Activated T-cell treated with anti-CD3 and anti-CD28 coated beads, Interleukin-2, amount 50 U/mL, for 72 hours (primary cell): ENCODE data around the gene INMT. TPM values are rescaled to one million over a fixed set of nuclear protein-coding genes. Genes with fewer than 3 reads are reported as not detected.

ENCODE experiments used
- ATAC-seq, 2 donors: fragments of 150-1000 bp; cut with Tn5 transposase; replicated peaks in 1 of 2; 2 replicates each; pipeline ENCODE4 v1.10.0; 2021; ENCODE audit warnings: moderate library complexity in 2 of 2, mild to moderate bottlenecking in 1 of 2
- DNase-seq, 2 donors: peaks; one replicate each; pipeline ENCODE4 v3.0.0; 2021 to 2022; ENCODE audit warnings: mixed read lengths in 1 of 2
- H3K27ac Mint-ChIP-seq: one replicate; pipeline ENCODE4 v1.8.0; 2022; ENCODE audit warnings: mild to moderate bottlenecking, moderate library complexity, mixed read lengths
- H3K27me3 Mint-ChIP-seq: one replicate; pipeline ENCODE4 v1.8.0; 2022; ENCODE audit warnings: low read depth, mixed read lengths
- H3K36me3 Mint-ChIP-seq, 2 donors: one replicate each; pipeline ENCODE4 v1.8.0; 2022; ENCODE audit warnings: mixed read lengths in 2 of 2, mild to moderate bottlenecking in 1 of 2; ENCODE audit not compliant: insufficient read depth in 2 of 2
- H3K4me1 Mint-ChIP-seq: one replicate; pipeline ENCODE4 v1.8.0; 2022; ENCODE audit warnings: low read depth, mixed read lengths
- H3K4me3 Mint-ChIP-seq, 2 donors: one replicate each; pipeline ENCODE4 v1.8.0; 2022; ENCODE audit warnings: mild to moderate bottlenecking in 2 of 2, mixed read lengths in 2 of 2, moderate library complexity in 2 of 2
- H3K9me3 Mint-ChIP-seq, 2 donors: one replicate each; pipeline ENCODE4 v1.8.0; 2022; ENCODE audit warnings: mixed read lengths in 2 of 2
- total RNA-seq, 2 donors: library from RNA; stranded (reverse); gene quantifications; one replicate each; pipeline ENCODE4 v1.2.3, GENCODE V29; 2022

INMT gene
- total RNA-seq, 2 donors from 2014 or later, result 0.53 TPM; not detected in 1

- no peaks in the 10 kb centered on the region for H3K4me1 Mint-ChIP-seq
- no peaks in the 10 kb centered on the region for H3K9me3 Mint-ChIP-seq
- no peak for ATAC-seq
- H3K4me3 Mint-ChIP-seq, result no peak overlapping the region
- no peak for DNase-seq
- H3K27me3 Mint-ChIP-seq, result no peaks in the 10 kb centered on the region
- H3K27ac Mint-ChIP-seq, result no peak overlapping the region
- no peaks in the 10 kb centered on the region for H3K36me3 Mint-ChIP-seq
These were observed 52.2 kb downstream of the INMT start for GRCh38 chr7:30804078-30804661.

GRCh38 chr7:30805081-30805691 lies 53.3 kb downstream of the INMT start:
- no peak for DNase-seq
- H3K27me3 Mint-ChIP-seq, result no peaks in the 10 kb centered on the region
- no peak for ATAC-seq
- no peak overlapping the region for H3K27ac Mint-ChIP-seq
- H3K9me3 Mint-ChIP-seq, result no peaks in the 10 kb centered on the region
- no peak overlapping the region for H3K4me3 Mint-ChIP-seq
- no peaks in the 10 kb centered on the region for H3K36me3 Mint-ChIP-seq
- H3K4me1 Mint-ChIP-seq, result no peaks in the 10 kb centered on the region

- H3K27ac Mint-ChIP-seq, result no peak overlapping the region
- no peaks in the 10 kb centered on the region for H3K9me3 Mint-ChIP-seq
- no peak for DNase-seq
- ATAC-seq, result no peak
- H3K27me3 Mint-ChIP-seq, result no peaks in the 10 kb centered on the region
- H3K4me1 Mint-ChIP-seq, result no peaks in the 10 kb centered on the region
- H3K4me3 Mint-ChIP-seq, result no peak overlapping the region
- H3K36me3 Mint-ChIP-seq, result no peaks in the 10 kb centered on the region
These were observed 54.0 kb downstream of the INMT start for GRCh38 chr7:30805931-30806330.

Other genes starting within 250 kb of the INMT start
- 10 to 100 TPM; 65.7 to 84.4 TPM for gene GGCT, start 247.3 kb upstream of the INMT start, total RNA-seq
- gene GARS1, start 157.3 kb upstream of the INMT start, total RNA-seq, result 100 to 1,000 TPM; 526 to 609 TPM
- gene CRHR2, start 69.7 kb upstream of the INMT start, total RNA-seq, result not detected
- 1 to 10 TPM; 1.1 to 1.9 TPM for gene MINDY4, start 19.3 kb downstream of the INMT start, total RNA-seq
- gene AQP1, start 159.7 kb downstream of the INMT start, total RNA-seq, result under 1 TPM; 0.60 to 0.72 TPM
- not detected for gene GHRHR, start 211.8 kb downstream of the INMT start, total RNA-seq